ENCODE data around the gene BICD2. TPM values are rescaled to one million over a fixed set of nuclear protein-coding genes. Genes with fewer than 3 reads are reported as not detected.
A peak's percentile ranks its signal among the peaks of the same experiment; 100 is the strongest.

BICD2 gene
- total RNA-seq, 4 donors from 2014 or later: 42.3 to 75.3 (median 51.8) TPM

- no peaks in the 10 kb centered on the region for H3K36me3 ChIP-seq
- ATAC-seq: no peak
- peak overlapping the region in 3 of 4 donors; percentile 56 to 68 (median 56) for H3K27ac ChIP-seq
- TF ChIP-seq POLR2AphosphoS5 (IDR thresholded peaks at IDR 0.05) (peak; percentile 73), POLR2A (IDR thresholded peaks at IDR 0.05) (no peak), EP300 (IDR thresholded peaks at IDR 0.05) (no peak)
- TF ChIP-seq, protein P1, sequence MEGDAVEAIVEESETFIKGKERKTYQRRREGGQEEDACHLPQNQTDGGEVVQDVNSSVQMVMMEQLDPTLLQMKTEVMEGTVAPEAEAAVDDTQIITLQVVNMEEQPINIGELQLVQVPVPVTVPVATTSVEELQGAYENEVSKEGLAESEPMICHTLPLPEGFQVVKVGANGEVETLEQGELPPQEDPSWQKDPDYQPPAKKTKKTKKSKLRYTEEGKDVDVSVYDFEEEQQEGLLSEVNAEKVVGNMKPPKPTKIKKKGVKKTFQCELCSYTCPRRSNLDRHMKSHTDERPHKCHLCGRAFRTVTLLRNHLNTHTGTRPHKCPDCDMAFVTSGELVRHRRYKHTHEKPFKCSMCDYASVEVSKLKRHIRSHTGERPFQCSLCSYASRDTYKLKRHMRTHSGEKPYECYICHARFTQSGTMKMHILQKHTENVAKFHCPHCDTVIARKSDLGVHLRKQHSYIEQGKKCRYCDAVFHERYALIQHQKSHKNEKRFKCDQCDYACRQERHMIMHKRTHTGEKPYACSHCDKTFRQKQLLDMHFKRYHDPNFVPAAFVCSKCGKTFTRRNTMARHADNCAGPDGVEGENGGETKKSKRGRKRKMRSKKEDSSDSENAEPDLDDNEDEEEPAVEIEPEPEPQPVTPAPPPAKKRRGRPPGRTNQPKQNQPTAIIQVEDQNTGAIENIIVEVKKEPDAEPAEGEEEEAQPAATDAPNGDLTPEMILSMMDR (IDR thresholded peaks at IDR 0.05): no peak
- H3K27me3 ChIP-seq: no peaks in the 10 kb centered on the region
- peaks cover 0 to 62% (median 42%) of the 10 kb centered on the region in 3 donors for H3K4me1 ChIP-seq
- H3K4me3 ChIP-seq: no peak overlapping the region
- no peaks in the 10 kb centered on the region for H3K9me3 ChIP-seq
- no CpG with 5 or more reads among the region's 8 CpGs for WGBS, 2 donors (ENCODE audit: low coverage in 1 of 2)
Measured at GRCh38 chr9:92760070-92760469, 4.6 kb downstream of the BICD2 start.

DNA sequence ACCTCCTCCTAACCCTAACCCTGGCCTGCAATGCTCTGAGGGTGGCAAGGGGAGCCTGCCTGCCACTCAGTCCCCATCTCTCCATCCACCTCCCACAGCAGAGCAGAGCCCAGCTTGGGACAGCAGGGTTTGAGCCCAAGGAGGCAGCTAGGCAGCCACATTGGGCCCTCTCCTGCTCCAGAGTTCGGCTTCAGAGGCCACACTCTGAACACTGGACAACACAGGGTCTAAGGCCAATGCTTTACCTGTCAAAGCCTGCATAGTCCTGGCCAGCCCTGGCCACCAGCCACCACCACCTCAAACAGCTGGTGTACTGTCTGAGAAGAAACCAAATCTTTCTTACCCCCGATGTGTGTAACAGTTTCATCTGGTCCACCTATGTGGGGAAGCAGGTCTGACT, 5.2 kb downstream of the BICD2 start:
- WGBS, 2 donors (ENCODE audit: low coverage in 1 of 2): no CpG with 5 or more reads among the region's 2 CpGs
- Histone ChIP-seq H3K4me3 (no peak overlapping the region), H3K27ac (peak overlapping the region in 3 of 4 donors; percentile 56 to 68 (median 56)), H3K4me1 (peaks cover 0 to 62% (median 42%) of the 10 kb centered on the region in 3 donors), H3K9me3 (no peaks in the 10 kb centered on the region), H3K27me3 (no peaks in the 10 kb centered on the region), H3K36me3 (no peaks in the 10 kb centered on the region)
- ATAC-seq: no peak
- TF ChIP-seq EP300 (IDR thresholded peaks at IDR 0.05): no peak
- TF ChIP-seq POLR2AphosphoS5 (IDR thresholded peaks at IDR 0.05): no peak
- TF ChIP-seq, protein P1 (IDR thresholded peaks at IDR 0.05): no peak
- TF ChIP-seq POLR2A (IDR thresholded peaks at IDR 0.05): no peak

DNA sequence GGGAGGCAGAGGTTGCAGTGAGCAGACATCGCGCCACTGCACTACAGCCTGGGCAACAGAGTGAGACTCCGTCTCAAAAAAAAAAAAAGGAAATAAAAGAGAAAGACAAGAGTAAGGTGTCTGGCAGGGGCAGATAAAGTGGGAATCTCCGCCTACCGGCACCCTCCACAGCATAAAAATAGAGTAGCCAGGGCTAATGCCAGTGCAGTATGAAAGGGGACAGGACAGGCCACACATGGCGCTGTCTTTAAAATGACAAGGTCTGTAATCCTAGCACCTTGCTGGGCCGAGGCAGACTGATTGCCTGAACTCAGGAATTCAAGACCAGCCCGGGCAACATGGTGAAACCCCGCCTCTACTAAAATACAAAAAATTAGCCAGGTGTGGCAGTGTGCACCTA, 7.8 kb downstream of the BICD2 start:
- Histone ChIP-seq H3K27ac (no peak overlapping the region), H3K9me3 (no peaks in the 10 kb centered on the region), H3K36me3 (no peaks in the 10 kb centered on the region), H3K4me3 (no peak overlapping the region), H3K4me1 (peaks cover 0 to 52% (median 25%) of the 10 kb centered on the region in 3 donors), H3K27me3 (no peaks in the 10 kb centered on the region)
- ATAC-seq: no peak
- TF ChIP-seq, protein P1 (IDR thresholded peaks at IDR 0.05): no peak
- no peak for TF ChIP-seq EP300 (IDR thresholded peaks at IDR 0.05)
- TF ChIP-seq POLR2AphosphoS5 (IDR thresholded peaks at IDR 0.05): no peak
- no peak for TF ChIP-seq POLR2A (IDR thresholded peaks at IDR 0.05)
- WGBS, 2 donors (ENCODE audit: low coverage in 1 of 2): 72 to 100% methylated on average over 5 to 6 of the region's 9 CpGs

- Histone ChIP-seq H3K4me3 (no peak overlapping the region), H3K36me3 (no peaks in the 10 kb centered on the region), H3K27me3 (no peaks in the 10 kb centered on the region), H3K9me3 (no peaks in the 10 kb centered on the region), H3K4me1 (peaks cover 0 to 40% (median 8%) of the 10 kb centered on the region in 3 donors), H3K27ac (no peak overlapping the region)
- no peak for ATAC-seq
- whole genome bisulfite sequencing, 2 donors (ENCODE audit: low coverage in 1 of 2): 86 to 94% methylated on average over 6 to 8 of the region's 11 CpGs
- TF ChIP-seq, protein P1 (IDR thresholded peaks at IDR 0.05): no peak
- no peak for TF ChIP-seq EP300 (IDR thresholded peaks at IDR 0.05)
- no peak for TF ChIP-seq POLR2A (IDR thresholded peaks at IDR 0.05)
- TF ChIP-seq POLR2AphosphoS5 (IDR thresholded peaks at IDR 0.05): no peak
Measured at GRCh38 chr9:92754091-92754745, 10.4 kb downstream of the BICD2 start.

GRCh38 chr9:92752812-92753404, 11.7 kb downstream of the BICD2 start:
- Histone ChIP-seq H3K36me3 (no peaks in the 10 kb centered on the region), H3K4me1 (peaks cover 0 to 51% (median 21%) of the 10 kb centered on the region in 3 donors), H3K9me3 (no peaks in the 10 kb centered on the region), H3K27ac (no peak overlapping the region), H3K27me3 (no peaks in the 10 kb centered on the region), H3K4me3 (no peak overlapping the region)
- 77 to 79% methylated on average over 3 to 4 of the region's 4 CpGs for WGBS, 2 donors (ENCODE audit: low coverage in 1 of 2)
- no peak for ATAC-seq
- no peak for TF ChIP-seq POLR2A (IDR thresholded peaks at IDR 0.05)
- no peak for TF ChIP-seq POLR2AphosphoS5 (IDR thresholded peaks at IDR 0.05)
- TF ChIP-seq EP300 (IDR thresholded peaks at IDR 0.05): no peak
- TF ChIP-seq, protein P1 (IDR thresholded peaks at IDR 0.05): no peak
